Esophagus squamous epithelium (tissue), 5 donors: Measurements from ENCODE around the gene ASB9. TPM values are rescaled to one million over a fixed set of nuclear protein-coding genes. Genes with fewer than 3 reads are reported as not detected.
A peak's percentile ranks its signal among the peaks of the same experiment; 100 is the strongest.

Experiments used
- DNase-seq: peaks from one replicate; lab custom pipeline; 2025; lab: John Stamatoyannopoulos, UW
- H3K27ac ChIP-seq, 4 donors: fragments of 200-600 bp; sonication (generic); one replicate each; pipeline ENCODE4 v1.5.1; 2016 to 2019; ENCODE audit warnings: mild to moderate bottlenecking in 1 of 4
- H3K27me3 ChIP-seq, 4 donors: fragments of 200-600 bp; sonication (generic); 1 replicate in 3 of 4; 2 replicates in 1 of 4; pipeline versions ENCODE4 v1.5.1 to v1.6.0; 2017 to 2021; ENCODE audit warnings: antibody characterized with exemption in 1 of 4
- H3K36me3 ChIP-seq, 3 donors: fragments of 200-600 bp; sonication (generic); one replicate each; pipeline ENCODE4 v1.5.1; 2016 to 2019
- H3K4me1 ChIP-seq, 3 donors: fragments of 200-600 bp; sonication (generic); one replicate each; pipeline ENCODE4 v1.5.1; 2017 to 2019
- H3K4me3 ChIP-seq, 4 donors: fragments of 200-600 bp; sonication (generic); 1 replicate in 3 of 4; 2 replicates in 1 of 4; pipeline ENCODE4 v1.5.1; 2016 to 2019; ENCODE audit warnings: mild to moderate bottlenecking in 2 of 4, moderate library complexity in 1 of 4
- H3K9me3 ChIP-seq, 3 donors: fragments of 200-600 bp; sonication (generic); one replicate each; pipeline ENCODE4 v1.5.1; 2016 to 2019
- POLR2A ChIP-seq, 4 donors: fragments of 450-650 bp; IDR thresholded peaks; one replicate each; pipeline ENCODE4 v1.6.1; 2017; ENCODE audit warnings: antibody characterized with exemption in 4 of 4, mild to moderate bottlenecking in 4 of 4, moderate library complexity in 3 of 4
- WGBS, 2 donors: methylation state at CpG; one replicate each; pipeline ENCODE4 v1.1.5; 2018; 5-methylcytosine and 5-hydroxymethylcytosine counted together
- intact Hi-C: fragments of 100-400 bp; cut with DNase I; formaldehyde crosslinking; loops from one replicate; pipeline ENCODE4 v1.15.0; 2022
- total RNA-seq, 4 donors: library from RNA; depleted of rRNA; stranded (reverse); fragments of >200 nt; gene quantifications; one replicate each; pipeline ENCODE4 v1.1.0, GENCODE V29; 2016
- TF ChIP-seq, protein P1 (sequence below), 6 experiments: fragments of 450-650 bp in 4 of 6; fragments of 200-600 bp in 2 of 6; sonication (generic) in 2 of 6; IDR thresholded peaks; one replicate each; pipeline ENCODE4 v1.5.1; 2016 to 2019; ENCODE audit warnings: antibody characterized with exemption in 6 of 6, mild to moderate bottlenecking in 4 of 6, moderate library complexity in 4 of 6
- donor health status: DM: yes; HTN: yes; CAD: no.

The ASB9 gene
- total RNA-seq, 4 donors from 2014 or later: 0.15 to 3.4 (median 1.3) TPM

DNA sequence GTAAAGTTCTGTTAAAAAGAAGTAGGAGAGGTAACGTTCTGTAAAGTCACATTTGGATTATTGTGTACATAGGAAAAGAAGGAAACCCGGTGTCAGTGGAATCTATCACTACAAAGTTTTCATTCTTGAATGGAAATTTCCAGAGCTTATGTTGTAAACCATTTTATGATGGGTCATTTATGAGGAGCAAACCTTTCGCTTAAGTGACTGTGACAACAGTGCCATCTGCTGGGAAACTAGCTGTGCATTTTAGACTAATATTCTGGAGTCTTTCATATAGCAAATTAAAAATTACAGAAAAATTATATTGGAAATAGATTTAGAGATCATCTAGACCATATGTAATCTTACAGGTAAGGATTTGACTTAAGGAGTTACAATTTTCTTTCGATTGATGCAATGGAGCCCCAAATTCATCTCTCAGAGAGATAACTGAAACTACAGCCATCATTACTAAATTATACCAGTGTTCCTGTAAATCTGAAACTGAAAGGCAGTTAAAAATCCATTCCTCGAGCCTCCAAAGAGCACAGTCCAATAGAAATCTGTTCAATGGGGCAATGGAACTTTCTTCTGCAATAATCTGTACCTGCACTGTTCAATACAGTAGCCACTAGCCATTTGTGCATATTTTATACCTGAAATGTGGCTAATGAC, 26.9 kb downstream of the ASB9 start:
- no peak overlapping the region for H3K27ac ChIP-seq
- intact Hi-C loops: no loop called here
- TF ChIP-seq, protein P1, sequence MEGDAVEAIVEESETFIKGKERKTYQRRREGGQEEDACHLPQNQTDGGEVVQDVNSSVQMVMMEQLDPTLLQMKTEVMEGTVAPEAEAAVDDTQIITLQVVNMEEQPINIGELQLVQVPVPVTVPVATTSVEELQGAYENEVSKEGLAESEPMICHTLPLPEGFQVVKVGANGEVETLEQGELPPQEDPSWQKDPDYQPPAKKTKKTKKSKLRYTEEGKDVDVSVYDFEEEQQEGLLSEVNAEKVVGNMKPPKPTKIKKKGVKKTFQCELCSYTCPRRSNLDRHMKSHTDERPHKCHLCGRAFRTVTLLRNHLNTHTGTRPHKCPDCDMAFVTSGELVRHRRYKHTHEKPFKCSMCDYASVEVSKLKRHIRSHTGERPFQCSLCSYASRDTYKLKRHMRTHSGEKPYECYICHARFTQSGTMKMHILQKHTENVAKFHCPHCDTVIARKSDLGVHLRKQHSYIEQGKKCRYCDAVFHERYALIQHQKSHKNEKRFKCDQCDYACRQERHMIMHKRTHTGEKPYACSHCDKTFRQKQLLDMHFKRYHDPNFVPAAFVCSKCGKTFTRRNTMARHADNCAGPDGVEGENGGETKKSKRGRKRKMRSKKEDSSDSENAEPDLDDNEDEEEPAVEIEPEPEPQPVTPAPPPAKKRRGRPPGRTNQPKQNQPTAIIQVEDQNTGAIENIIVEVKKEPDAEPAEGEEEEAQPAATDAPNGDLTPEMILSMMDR (IDR thresholded peaks at IDR 0.05): peak in 5 of 6 experiments; percentile 10 to 53 (median 17)
- TF ChIP-seq POLR2A (IDR thresholded peaks at IDR 0.05): no peak
- H3K36me3 ChIP-seq: no peaks in the 10 kb centered on the region
- H3K4me1 ChIP-seq: no peaks in the 10 kb centered on the region
- H3K27me3 ChIP-seq: no peaks in the 10 kb centered on the region
- WGBS, 2 donors: 6 to 7% methylated on average over 5 of the region's 5 CpGs
- DNase-seq: no peak
- H3K4me3 ChIP-seq: no peak overlapping the region
- no peaks in the 10 kb centered on the region for H3K9me3 ChIP-seq

DNA sequence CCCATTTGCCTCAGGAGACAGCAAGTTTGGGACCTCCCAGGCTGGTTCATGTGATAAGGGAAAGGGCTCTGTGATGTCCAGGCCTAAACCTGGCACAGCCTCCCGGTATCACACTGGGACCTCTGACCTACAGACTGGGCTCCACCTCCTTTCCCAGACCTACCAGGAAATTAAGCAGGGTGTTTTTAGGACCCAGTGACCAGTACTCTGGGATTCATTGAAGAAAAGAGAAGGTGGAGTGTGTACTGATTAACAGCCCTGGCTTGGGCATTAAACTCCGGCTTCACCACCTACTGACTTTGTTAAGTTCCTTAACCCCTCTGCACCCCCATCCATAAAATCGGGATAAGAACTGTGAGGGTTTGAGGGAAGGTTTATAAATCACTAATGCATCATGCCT, 28.6 kb downstream of the ASB9 start:
- Histone ChIP-seq H3K27ac (no peak overlapping the region), H3K27me3 (no peaks in the 10 kb centered on the region), H3K4me3 (no peak overlapping the region), H3K4me1 (no peaks in the 10 kb centered on the region), H3K9me3 (no peaks in the 10 kb centered on the region), H3K36me3 (no peaks in the 10 kb centered on the region)
- intact Hi-C loops: no loop called here
- DNase-seq: no peak
- no peak for TF ChIP-seq POLR2A (IDR thresholded peaks at IDR 0.05)
- 0 to 33% methylated on average over 1 to 3 of the region's 3 CpGs for WGBS, 2 donors

DNA sequence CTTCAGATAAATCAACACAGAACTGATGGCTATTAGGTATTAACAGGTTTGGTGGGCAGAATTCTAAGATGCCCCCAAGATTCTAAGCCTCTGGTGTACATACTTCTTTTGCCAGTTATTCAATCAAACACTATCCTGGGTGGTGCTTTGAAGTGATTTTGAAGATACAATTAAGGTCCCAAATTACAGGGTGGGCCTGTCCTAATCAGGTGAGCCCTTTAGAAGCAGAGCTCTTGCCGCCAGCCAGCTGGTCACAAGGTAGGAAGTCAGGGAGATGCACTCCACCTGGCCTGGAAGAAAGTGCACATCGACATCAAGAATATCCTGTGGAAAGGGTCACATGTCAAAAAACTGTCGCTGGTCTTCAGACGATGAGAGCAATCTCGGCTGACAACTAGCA, 29.5 kb downstream of the ASB9 start:
- Histone ChIP-seq H3K4me3 (no peak overlapping the region), H3K27ac (no peak overlapping the region), H3K36me3 (no peaks in the 10 kb centered on the region), H3K27me3 (no peaks in the 10 kb centered on the region), H3K4me1 (no peaks in the 10 kb centered on the region), H3K9me3 (no peaks in the 10 kb centered on the region)
- WGBS, 2 donors: 76 to 92% methylated on average over 4 to 5 of the region's 5 CpGs
- DNase-seq: no peak
- intact Hi-C loops: no loop called here
- TF ChIP-seq, protein P1 (IDR thresholded peaks at IDR 0.05): no peak
- no peak for TF ChIP-seq POLR2A (IDR thresholded peaks at IDR 0.05)

DNA sequence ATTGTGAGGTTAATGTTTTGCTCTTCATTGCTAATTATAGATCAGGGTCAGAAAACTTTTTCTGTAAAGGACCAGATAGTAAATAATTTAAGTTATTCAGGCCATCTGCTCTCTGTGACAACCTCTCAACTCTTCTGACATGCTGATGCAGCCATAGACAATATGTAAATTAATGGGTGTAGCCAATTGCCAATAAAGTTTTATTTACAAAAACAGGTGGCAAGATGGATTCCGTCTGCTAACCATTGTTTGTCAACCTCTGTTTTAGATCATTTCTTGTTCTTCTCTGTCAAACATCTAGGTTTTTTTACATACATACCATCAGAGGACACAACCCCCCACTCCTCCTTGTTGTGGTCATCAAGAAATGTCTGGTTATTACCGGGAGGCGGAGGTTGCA, 33.7 kb downstream of the ASB9 start:
- intact Hi-C loops: no loop called here
- Histone ChIP-seq H3K27me3 (no peaks in the 10 kb centered on the region), H3K36me3 (no peaks in the 10 kb centered on the region), H3K4me3 (no peak overlapping the region), H3K9me3 (no peaks in the 10 kb centered on the region), H3K27ac (no peak overlapping the region), H3K4me1 (no peaks in the 10 kb centered on the region)
- WGBS, 2 donors: 44 to 79% methylated on average over 1 to 3 of the region's 3 CpGs
- TF ChIP-seq, protein P1 (IDR thresholded peaks at IDR 0.05): no peak
- TF ChIP-seq POLR2A (IDR thresholded peaks at IDR 0.05): no peak
- DNase-seq: no peak

DNA sequence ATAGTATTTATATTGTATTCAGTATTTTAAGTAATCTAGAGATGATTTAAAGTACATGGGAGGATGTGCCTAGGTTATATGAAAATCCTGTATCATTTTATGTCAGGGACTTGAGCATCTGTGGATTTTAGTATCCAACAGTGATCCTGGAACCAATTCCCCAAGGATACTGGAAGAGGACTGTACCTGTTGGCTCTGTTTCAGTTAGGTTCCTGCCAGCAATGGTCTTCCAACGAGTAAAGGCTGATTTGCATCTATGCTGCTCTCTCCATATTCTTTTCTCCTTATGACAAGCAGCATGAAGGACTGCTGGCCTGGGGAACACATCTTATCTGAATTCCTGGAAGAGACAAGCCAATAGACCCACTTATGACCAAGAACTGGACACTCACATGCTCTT, 34.9 kb downstream of the ASB9 start:
- no peaks in the 10 kb centered on the region for H3K9me3 ChIP-seq
- no peaks in the 10 kb centered on the region for H3K27me3 ChIP-seq
- 27% methylated on average over 1 of the region's 1 CpG; no CpG with 5 or more reads in 1 of the 2 donors for WGBS, 2 donors

More for the DNA sequence above, 34.9 kb downstream of the ASB9 start:
- intact Hi-C loops: no loop called here
- no peak for TF ChIP-seq POLR2A (IDR thresholded peaks at IDR 0.05)
- TF ChIP-seq, protein P1 (IDR thresholded peaks at IDR 0.05): no peak
- no peak overlapping the region for H3K27ac ChIP-seq
- no peak overlapping the region for H3K4me3 ChIP-seq
- DNase-seq: no peak
- no peaks in the 10 kb centered on the region for H3K4me1 ChIP-seq
- no peaks in the 10 kb centered on the region for H3K36me3 ChIP-seq
